Aorta (tissue), 5 donors: ENCODE measurements around the gene SEMA3G. TPM values are rescaled to one million over a fixed set of nuclear protein-coding genes. Genes with fewer than 3 reads are reported as not detected.

Experiments
- ATAC-seq: fragments of 200-7000 bp; cut with Tn5 transposase; one replicate; pipeline ENCODE4 v1.9.1; 2022; ENCODE audit warnings: moderate library complexity; ENCODE audit not compliant: low FRiP score
- DNase-seq, 2 donors: peaks; one replicate each; pipeline ENCODE4 v3.0.0-alpha.2; 2020
- H3K27ac ChIP-seq, 2 donors: one replicate each; pipeline ENCODE4 v1.5.1; 2013; ENCODE audit warnings: low read length in 2 of 2, mild to moderate bottlenecking in 2 of 2, moderate library complexity in 2 of 2, control low read depth in 1 of 2, inconsistent platforms in 1 of 2, low read depth in 1 of 2
- H3K27me3 ChIP-seq, 2 donors: one replicate each; pipeline ENCODE4 v1.6.1; 2013; ENCODE audit warnings: control low read depth in 1 of 2, low read length in 1 of 2, mild to moderate bottlenecking in 1 of 2, moderate library complexity in 1 of 2; ENCODE audit not compliant: insufficient read depth in 2 of 2, control insufficient read depth in 1 of 2
- H3K36me3 ChIP-seq, 2 donors: one replicate each; pipeline ENCODE4 v1.6.1; 2013; ENCODE audit warnings: control low read depth in 1 of 2, low read length in 1 of 2, mild to moderate bottlenecking in 1 of 2; ENCODE audit not compliant: insufficient read depth in 2 of 2, control insufficient read depth in 1 of 2
- H3K4me1 ChIP-seq, 2 donors: one replicate each; pipeline ENCODE4 v1.6.1; 2013; ENCODE audit warnings: low read length in 2 of 2, control low read depth in 1 of 2, mild to moderate bottlenecking in 1 of 2, moderate library complexity in 1 of 2; ENCODE audit not compliant: insufficient read depth in 2 of 2, control insufficient read depth in 1 of 2
- H3K4me3 ChIP-seq, 2 donors: one replicate each; pipeline ENCODE4 v1.5.1; 2013; ENCODE audit warnings: low read length in 2 of 2, control low read depth in 1 of 2, mild to moderate bottlenecking in 1 of 2
- H3K9me3 ChIP-seq: one replicate; pipeline ENCODE4 v1.6.1; 2013; ENCODE audit warnings: mild to moderate bottlenecking, low read length; ENCODE audit not compliant: control insufficient read depth
- WGBS, 2 donors: extraction: QIAGEN DNeasy Blood & Tissue Kit; methylation state at CpG; one replicate each; pipeline ENCODE4 v1.1.7; 2013; 5-methylcytosine and 5-hydroxymethylcytosine counted together
- intact Hi-C, 2 donors: fragments of 100-400 bp; cut with DNase I; formaldehyde crosslinking; loops; one replicate each; pipeline versions ENCODE4 v1.14.2 to v1.15.0; 2022
- long read RNA-seq, 2 donors: library from polyadenylated mRNA; unstranded; transcript quantifications; one replicate each; pipeline ENCODE4 v2.0.0, GENCODE V29; 2020 to 2021
- polyA plus RNA-seq, 2 donors: library from polyadenylated mRNA; stranded (reverse); fragments of 200-250 nt; gene quantifications; one replicate each; pipeline ENCODE4 v1.2.3, GENCODE V29; 2013
- total RNA-seq, 2 donors: library from RNA; stranded (reverse); fragmentation: NEBNext Ultra II Directional; extraction: Animal tissue kit (Norgen Biotek cat#: 25700); gene quantifications; one replicate each; pipeline ENCODE4 v1.2.1, GENCODE V29; 2021
- donor health status: healthy with polysubstance abuse.
- donor health status: Bipolar disorder and iron deficiency.
- donor health status: DM: no; HTN: no; CAD: no.
- donor health status: DM: no; HTN: no; CAD: no.
- donor health status: DM: yes; HTN: yes; CAD: no.

SEMA3G gene
- total RNA-seq: 10 to 100 TPM; 12.5 to 23.8 TPM
- polyA plus RNA-seq: under 1 TPM in 1 of 2 donors, not detected in 1; 0.26 TPM
- long read RNA-seq, donor 1, partial matches to known transcripts: 45 of 47 reads
- long read RNA-seq, donor 1, other reads (novel, unspliced or antisense): 2 of 47 reads
- long read RNA-seq, donor 2, partial matches to known transcripts: 33 of 46 reads
- long read RNA-seq, donor 2, other reads (novel, unspliced or antisense): 13 of 46 reads

- Histone ChIP-seq H3K36me3 (no peaks in the 10 kb centered on the region), H3K27me3 (no peaks in the 10 kb centered on the region), H3K9me3 (no peaks in the 10 kb centered on the region), H3K27ac (no peak within 1 kb of the TSS), H3K4me1 (no peaks in the 10 kb centered on the region), H3K4me3 (no peak within 1 kb of the TSS)
- WGBS, 2 donors: 20 to 34% methylated on average over 14 to 19 of the region's 19 CpGs
- ATAC-seq (peak; percentile 67), DNase-seq (peak; percentile 87 to 91)
- intact Hi-C loops: loop anchor here in 1 of 2 donors (1.0 to 5.0 kb wide), 2 partner anchors 17 to 223 kb away; no protein-coding TSS in a partner anchor
These were observed at the start of gene SEMA3G for GRCh38 chr3:52444860-52445793. Gene SEMA3G, minus strand, starts transcription at chr3:52445103. Its CDS starts 76 bp downstream, at chr3:52445027.

GRCh38 chr3:52494445-52494844 is 49.5 kb upstream of the SEMA3G start:
- Histone ChIP-seq H3K27ac (no peak overlapping the region), H3K4me3 (no peak overlapping the region), H3K27me3 (no peaks in the 10 kb centered on the region), H3K9me3 (no peaks in the 10 kb centered on the region), H3K36me3 (peaks cover 0 to 2% of the 10 kb centered on the region in 2 donors), H3K4me1 (no peaks in the 10 kb centered on the region)
- DNase-seq: no peak
- ATAC-seq: no peak
- intact Hi-C loops: no loop called here
- WGBS, 2 donors: 76 to 79% methylated on average over 7 of the region's 7 CpGs

GRCh38 chr3:52493232-52494017 is 48.5 kb upstream of the SEMA3G start:
- no peak overlapping the region for H3K4me3 ChIP-seq
- intact Hi-C loops: no loop called here

GRCh38 chr3:52492059-52492458 is 47.2 kb upstream of the SEMA3G start:
- Histone ChIP-seq H3K27ac (no peak overlapping the region), H3K4me3 (no peak overlapping the region), H3K36me3 (peaks cover 0 to 2% of the 10 kb centered on the region in 2 donors), H3K27me3 (no peaks in the 10 kb centered on the region), H3K4me1 (no peaks in the 10 kb centered on the region), H3K9me3 (no peaks in the 10 kb centered on the region)
- DNase-seq (no peak), ATAC-seq (no peak)
- intact Hi-C loops: no loop called here
- WGBS, 2 donors: 90 to 92% methylated on average over 21 of the region's 21 CpGs

More at GRCh38 chr3:52493232-52494017, 48.5 kb upstream of the SEMA3G start:
- ATAC-seq (no peak), DNase-seq (peak in 1 of 2 donors; percentile 75)
- Histone ChIP-seq H3K27me3 (no peaks in the 10 kb centered on the region), H3K9me3 (no peaks in the 10 kb centered on the region), H3K27ac (no peak overlapping the region), H3K4me1 (no peaks in the 10 kb centered on the region), H3K36me3 (peaks cover 0 to 2% of the 10 kb centered on the region in 2 donors)
- 89 to 90% methylated on average over 7 of the region's 7 CpGs for WGBS, 2 donors

GRCh38 chr3:52490939-52491526 is 46.1 kb upstream of the SEMA3G start:
- Histone ChIP-seq H3K4me3 (no peak overlapping the region), H3K9me3 (no peaks in the 10 kb centered on the region), H3K27ac (no peak overlapping the region), H3K27me3 (no peaks in the 10 kb centered on the region), H3K4me1 (no peaks in the 10 kb centered on the region), H3K36me3 (peaks cover 0 to 2% of the 10 kb centered on the region in 2 donors)
- ATAC-seq (no peak), DNase-seq (peak in 1 of 2 donors; percentile 81)
- WGBS, 2 donors: 82 to 87% methylated on average over 23 of the region's 23 CpGs
- intact Hi-C loops: no loop called here

- H3K9me3 ChIP-seq: no peaks in the 10 kb centered on the region
- H3K4me3 ChIP-seq: no peak overlapping the region
- H3K36me3 ChIP-seq: peaks cover 0 to 2% of the 10 kb centered on the region in 2 donors
- H3K4me1 ChIP-seq: no peaks in the 10 kb centered on the region
- WGBS, 2 donors: 82 to 84% methylated on average over 22 of the region's 22 CpGs
- no peak for DNase-seq
- no peaks in the 10 kb centered on the region for H3K27me3 ChIP-seq
- H3K27ac ChIP-seq: no peak overlapping the region
- intact Hi-C loops: no loop called here
- no peak for ATAC-seq
These were observed 45.4 kb upstream of the SEMA3G start for GRCh38 chr3:52490035-52490938.

- Histone ChIP-seq H3K27me3 (no peaks in the 10 kb centered on the region), H3K36me3 (peaks cover 0 to 2% of the 10 kb centered on the region in 2 donors), H3K27ac (no peak overlapping the region), H3K9me3 (no peaks in the 10 kb centered on the region), H3K4me3 (no peak overlapping the region), H3K4me1 (no peaks in the 10 kb centered on the region)
- ATAC-seq (no peak), DNase-seq (no peak)
- 89 to 90% methylated on average over 18 of the region's 18 CpGs for WGBS, 2 donors
- intact Hi-C loops: loop anchor here in 1 of 2 donors (5.0 kb wide), 1 partner anchor 38 kb away; no protein-coding TSS in a partner anchor
These were observed 44.5 kb upstream of the SEMA3G start for GRCh38 chr3:52489453-52489852.
